ENCODE data around the gene MAML3.

The MAML3 gene

DNA sequence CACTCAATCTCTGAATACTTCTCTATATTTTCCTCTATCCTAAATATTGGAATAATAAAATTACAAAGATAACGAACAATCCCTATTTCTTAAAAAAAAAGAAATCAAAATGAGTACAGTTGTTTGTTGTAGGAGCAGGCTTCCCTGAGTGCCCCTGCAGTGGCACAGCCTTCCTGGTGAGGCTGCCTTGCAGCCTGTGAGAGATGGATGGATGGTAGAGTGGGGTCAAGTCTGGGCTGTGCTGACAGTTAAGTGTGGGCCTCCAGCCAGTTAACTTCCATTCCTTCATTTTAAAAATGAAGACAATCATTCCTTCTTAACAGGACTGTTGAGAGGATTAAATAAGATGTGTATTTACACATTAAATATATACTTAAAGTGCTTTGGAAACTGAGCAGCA, 351.5 kb downstream of the MAML3 start:
- Histone ChIP-seq H3K27me3 (ENCODE audit: insufficient read depth, low read length) (no peaks in the 10 kb centered on the region), H3K9ac (ENCODE audit: low read depth, low read length) (no peak overlapping the region), H3K36me3 (ENCODE audit: insufficient read depth, low read depth, low read length) (no peaks in the 10 kb centered on the region), H3K4me1 (ENCODE audit: insufficient read depth, low read length) (no peaks in the 10 kb centered on the region), H3K27ac (ENCODE audit: low read length) (no peak overlapping the region), H3K9me3 (ENCODE audit: insufficient read depth, low read depth, low read length) (no peaks in the 10 kb centered on the region), H3K4me3 (ENCODE audit: low read length) (no peak overlapping the region)

DNA sequence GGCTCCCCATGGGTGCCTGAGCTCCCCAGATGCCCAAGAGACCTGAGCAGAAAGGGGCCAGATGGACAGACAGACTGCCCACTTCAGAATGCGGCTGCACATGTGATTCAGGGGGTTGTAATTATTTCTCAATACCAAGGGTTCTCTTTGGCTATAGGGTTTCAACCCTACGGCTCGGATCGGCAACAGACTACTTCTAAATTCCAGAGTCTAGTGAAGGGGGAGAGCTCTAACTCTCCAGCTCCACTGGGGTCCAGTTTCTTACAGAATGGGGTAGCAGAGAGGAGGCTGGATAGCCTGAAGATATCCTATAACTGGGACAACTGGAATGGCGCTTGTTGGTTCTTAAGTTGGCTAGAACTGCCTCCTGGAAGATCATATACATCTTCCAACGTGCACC, 352.1 kb downstream of the MAML3 start:
- no peaks in the 10 kb centered on the region for H3K4me1 ChIP-seq (ENCODE audit: insufficient read depth, low read length)
- H3K27me3 ChIP-seq (ENCODE audit: insufficient read depth, low read length), result no peaks in the 10 kb centered on the region
- H3K4me3 ChIP-seq (ENCODE audit: low read length), result no peak overlapping the region
- H3K9me3 ChIP-seq (ENCODE audit: insufficient read depth, low read depth, low read length), result no peaks in the 10 kb centered on the region
- no peaks in the 10 kb centered on the region for H3K36me3 ChIP-seq (ENCODE audit: insufficient read depth, low read depth, low read length)
- H3K9ac ChIP-seq (ENCODE audit: low read depth, low read length), result no peak overlapping the region
- no peak overlapping the region for H3K27ac ChIP-seq (ENCODE audit: low read length)

DNA sequence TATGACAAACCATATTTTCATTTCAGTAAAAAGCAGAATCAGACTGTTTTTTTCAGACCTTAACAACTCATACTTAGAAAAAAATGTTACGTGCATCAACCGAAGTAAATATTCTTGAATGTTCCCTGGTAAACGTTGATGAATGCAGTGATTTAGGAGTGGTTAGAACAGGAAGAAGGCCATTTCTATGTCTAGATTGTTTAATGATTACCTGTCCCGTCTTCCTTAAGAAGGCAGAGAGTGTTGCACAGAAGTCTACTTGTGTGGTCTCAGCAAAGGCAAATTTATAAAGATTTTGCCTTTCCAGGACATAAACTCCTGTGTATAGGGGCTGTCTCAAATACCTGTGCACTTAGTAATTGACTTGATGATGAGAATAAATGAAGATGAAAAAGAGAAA, 353.9 kb downstream of the MAML3 start:
- H3K4me1 ChIP-seq (ENCODE audit: insufficient read depth, low read length), result no peaks in the 10 kb centered on the region; the same call in 1 of the 2 replicates
- H3K27me3 ChIP-seq (ENCODE audit: insufficient read depth, low read length), result no peaks in the 10 kb centered on the region

DNA sequence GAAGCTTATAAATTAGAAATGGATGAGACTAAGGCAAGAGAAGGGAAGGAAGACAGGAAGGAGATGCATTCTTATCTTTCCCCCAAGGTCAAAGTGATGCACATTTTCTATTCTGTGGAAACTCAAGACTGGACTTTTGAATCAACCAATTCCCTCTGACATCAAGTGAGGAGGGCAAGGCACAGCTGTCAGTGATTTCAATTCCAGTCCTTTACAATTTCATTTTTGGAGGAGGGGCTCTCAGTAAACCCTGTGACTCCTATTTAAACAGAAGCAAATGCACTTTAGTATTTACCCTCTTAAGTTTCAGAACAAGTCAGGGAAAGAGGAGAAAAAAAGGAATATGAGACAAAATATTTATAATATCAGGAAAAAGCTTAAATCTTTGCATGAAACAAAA, 354.4 kb downstream of the MAML3 start:
- no peak overlapping the region for H3K9ac ChIP-seq (ENCODE audit: low read depth, low read length)

More for the DNA sequence above, 353.9 kb downstream of the MAML3 start:
- Histone ChIP-seq H3K4me3 (ENCODE audit: low read length) (no peak overlapping the region), H3K27ac (ENCODE audit: low read length) (no peak overlapping the region), H3K36me3 (ENCODE audit: insufficient read depth, low read depth, low read length) (no peaks in the 10 kb centered on the region), H3K9me3 (ENCODE audit: insufficient read depth, low read depth, low read length) (no peaks in the 10 kb centered on the region), H3K9ac (ENCODE audit: low read depth, low read length) (no peak overlapping the region)

DNA sequence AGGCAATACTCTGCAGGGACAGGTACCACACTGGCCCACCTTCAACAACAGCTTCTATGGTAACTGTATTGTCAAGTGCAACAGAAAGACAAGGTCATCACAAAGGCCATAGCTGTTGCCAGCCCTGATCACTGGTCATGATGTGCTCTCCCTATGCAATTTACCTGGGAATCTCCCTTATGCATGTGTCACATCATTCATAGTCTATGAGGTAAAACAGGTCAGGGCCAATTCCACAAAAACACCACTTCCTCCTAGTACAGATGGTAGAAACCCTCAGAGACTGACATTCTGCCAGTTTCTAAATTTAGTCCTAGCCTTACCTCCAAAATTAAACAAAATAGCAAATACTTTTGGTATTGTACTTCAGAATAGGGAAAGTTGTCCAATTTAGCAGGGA, 355.5 kb downstream of the MAML3 start:
- Histone ChIP-seq H3K36me3 (ENCODE audit: insufficient read depth, low read depth, low read length) (no peaks in the 10 kb centered on the region), H3K4me3 (ENCODE audit: low read length) (no peak overlapping the region), H3K27ac (ENCODE audit: low read length) (no peak overlapping the region), H3K9me3 (ENCODE audit: insufficient read depth, low read depth, low read length) (no peaks in the 10 kb centered on the region), H3K4me1 (ENCODE audit: insufficient read depth, low read length) (no peaks in the 10 kb centered on the region; the same call in 1 of the 2 replicates), H3K27me3 (ENCODE audit: insufficient read depth, low read length) (no peaks in the 10 kb centered on the region), H3K9ac (ENCODE audit: low read depth, low read length) (no peak overlapping the region)

More for the DNA sequence above, 354.4 kb downstream of the MAML3 start:
- Histone ChIP-seq H3K4me3 (ENCODE audit: low read length) (no peak overlapping the region), H3K9me3 (ENCODE audit: insufficient read depth, low read depth, low read length) (no peaks in the 10 kb centered on the region), H3K4me1 (ENCODE audit: insufficient read depth, low read length) (no peaks in the 10 kb centered on the region; the same call in 1 of the 2 replicates), H3K27me3 (ENCODE audit: insufficient read depth, low read length) (no peaks in the 10 kb centered on the region), H3K27ac (ENCODE audit: low read length) (no peak overlapping the region), H3K36me3 (ENCODE audit: insufficient read depth, low read depth, low read length) (no peaks in the 10 kb centered on the region)

GRCh38 chr4:139797287-139797686, 356.7 kb downstream of the MAML3 start:
- no peak overlapping the region for H3K4me3 ChIP-seq (ENCODE audit: low read length)
- no peaks in the 10 kb centered on the region for H3K9me3 ChIP-seq (ENCODE audit: insufficient read depth, low read depth, low read length)
- no peak overlapping the region for H3K27ac ChIP-seq (ENCODE audit: low read length)
- H3K4me1 ChIP-seq (ENCODE audit: insufficient read depth, low read length), result no peaks in the 10 kb centered on the region; the same call in 1 of the 2 replicates
- no peaks in the 10 kb centered on the region for H3K36me3 ChIP-seq (ENCODE audit: insufficient read depth, low read depth, low read length)
- H3K27me3 ChIP-seq (ENCODE audit: insufficient read depth, low read length), result no peaks in the 10 kb centered on the region
- H3K9ac ChIP-seq (ENCODE audit: low read depth, low read length), result no peak overlapping the region

GRCh38 chr4:139795527-139796314, 358.3 kb downstream of the MAML3 start:
- H3K27ac ChIP-seq (ENCODE audit: low read length), result no peak overlapping the region
- H3K4me1 ChIP-seq (ENCODE audit: insufficient read depth, low read length), result no peaks in the 10 kb centered on the region; the same call in 1 of the 2 replicates
- H3K4me3 ChIP-seq (ENCODE audit: low read length), result no peak overlapping the region
- no peak overlapping the region for H3K9ac ChIP-seq (ENCODE audit: low read depth, low read length)
- H3K27me3 ChIP-seq (ENCODE audit: insufficient read depth, low read length), result no peaks in the 10 kb centered on the region
- no peaks in the 10 kb centered on the region for H3K36me3 ChIP-seq (ENCODE audit: insufficient read depth, low read depth, low read length)
- no peaks in the 10 kb centered on the region for H3K9me3 ChIP-seq (ENCODE audit: insufficient read depth, low read depth, low read length)

DNA sequence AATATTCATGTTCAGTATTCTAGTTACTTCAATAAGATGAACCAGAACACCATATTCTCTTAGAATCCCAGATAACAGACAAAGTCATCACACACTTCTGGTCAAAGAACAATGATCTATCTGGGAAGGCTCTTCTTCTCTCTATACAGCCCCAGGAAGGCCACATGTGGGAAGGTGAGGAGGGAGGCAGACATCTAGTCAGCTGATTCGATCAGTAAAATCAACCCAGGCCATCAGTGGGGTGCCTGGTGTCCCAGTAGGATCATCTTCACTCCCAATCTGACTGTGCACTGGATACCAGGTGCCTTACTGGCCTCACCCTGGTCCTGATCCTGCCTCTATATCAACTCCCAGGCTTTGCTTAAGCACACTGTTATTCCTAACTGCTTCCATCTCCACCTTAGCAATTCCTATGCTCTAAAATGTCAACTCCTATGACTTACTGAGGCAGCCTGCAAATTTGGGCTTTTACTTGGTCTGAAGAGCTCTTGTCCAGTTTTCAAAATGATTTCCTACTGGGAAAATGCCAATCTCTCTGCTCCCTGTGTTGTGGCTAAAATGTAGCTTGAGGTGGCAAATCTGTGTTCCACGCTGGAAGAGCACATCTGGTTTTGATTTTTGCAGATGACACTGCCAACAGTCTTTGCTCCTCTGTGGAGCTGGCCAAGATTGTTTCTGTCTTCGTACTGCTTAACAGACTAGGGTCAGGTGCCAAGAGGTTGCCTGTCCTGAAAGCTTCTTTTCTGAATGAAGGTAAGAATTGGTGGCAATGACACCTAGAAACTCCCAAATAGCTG, 359.6 kb downstream of the MAML3 start:
- H3K9me3 ChIP-seq (ENCODE audit: insufficient read depth, low read depth, low read length), result no peaks in the 10 kb centered on the region
- no peaks in the 10 kb centered on the region; the same call in 1 of the 2 replicates for H3K4me1 ChIP-seq (ENCODE audit: insufficient read depth, low read length)
- no peak overlapping the region for H3K27ac ChIP-seq (ENCODE audit: low read length)
- H3K4me3 ChIP-seq (ENCODE audit: low read length), result no peak overlapping the region
- H3K27me3 ChIP-seq (ENCODE audit: insufficient read depth, low read length), result no peaks in the 10 kb centered on the region
- H3K9ac ChIP-seq (ENCODE audit: low read depth, low read length), result no peak overlapping the region
- H3K36me3 ChIP-seq (ENCODE audit: insufficient read depth, low read depth, low read length), result no peaks in the 10 kb centered on the region

DNA sequence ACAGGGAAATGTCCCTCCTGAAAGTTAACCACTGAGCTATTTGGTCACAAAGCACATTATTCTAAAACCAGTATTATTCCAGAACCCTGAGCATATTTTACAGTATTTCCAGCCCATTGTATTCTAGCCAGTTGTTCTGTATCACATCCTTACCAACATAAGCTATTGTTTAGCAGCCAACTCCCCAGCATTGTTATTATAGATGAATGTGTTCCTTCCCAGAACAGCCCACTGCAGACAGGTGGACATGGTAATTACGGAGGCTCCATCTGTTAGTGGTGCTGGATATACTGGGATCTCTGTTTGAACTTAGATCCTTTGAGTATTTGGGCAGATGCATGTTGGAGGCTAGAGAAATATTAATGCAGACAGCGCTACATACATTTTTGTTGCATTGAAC, 362.3 kb downstream of the MAML3 start:
- Histone ChIP-seq H3K9ac (ENCODE audit: low read depth, low read length) (no peak overlapping the region), H3K27ac (ENCODE audit: low read length) (no peak overlapping the region), H3K9me3 (ENCODE audit: insufficient read depth, low read depth, low read length) (no peaks in the 10 kb centered on the region), H3K27me3 (ENCODE audit: insufficient read depth, low read length) (no peaks in the 10 kb centered on the region), H3K4me3 (ENCODE audit: low read length) (no peak overlapping the region), H3K4me1 (ENCODE audit: insufficient read depth, low read length) (peaks cover 3% of the 10 kb centered on the region; the same call in 1 of the 2 replicates), H3K36me3 (ENCODE audit: insufficient read depth, low read depth, low read length) (no peaks in the 10 kb centered on the region)

DNA sequence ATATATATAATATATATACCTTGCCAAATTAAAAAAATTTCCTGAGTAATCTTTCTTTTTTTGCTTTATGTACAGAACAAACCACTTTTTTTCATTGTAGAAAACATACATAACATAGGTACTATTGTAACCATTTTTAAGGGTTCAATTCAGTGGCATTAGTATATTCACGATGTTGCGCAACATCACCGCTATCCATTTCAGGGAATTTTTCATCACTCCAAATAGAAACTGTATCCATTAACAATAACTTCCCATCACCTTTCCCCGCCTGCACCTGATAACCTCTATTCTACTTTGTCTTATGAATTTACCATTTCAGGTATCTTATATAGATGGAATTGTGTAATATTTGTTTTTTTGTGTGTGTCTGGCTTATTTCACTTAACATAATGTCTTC, 363.7 kb downstream of the MAML3 start:
- no peaks in the 10 kb centered on the region for H3K36me3 ChIP-seq (ENCODE audit: insufficient read depth, low read depth, low read length)
- H3K27ac ChIP-seq (ENCODE audit: low read length), result no peak overlapping the region
- peaks cover 3% of the 10 kb centered on the region; the same call in 1 of the 2 replicates for H3K4me1 ChIP-seq (ENCODE audit: insufficient read depth, low read length)
- no peak overlapping the region for H3K4me3 ChIP-seq (ENCODE audit: low read length)
- no peak overlapping the region for H3K9ac ChIP-seq (ENCODE audit: low read depth, low read length)
- no peaks in the 10 kb centered on the region for H3K27me3 ChIP-seq (ENCODE audit: insufficient read depth, low read length)
- no peaks in the 10 kb centered on the region for H3K9me3 ChIP-seq (ENCODE audit: insufficient read depth, low read depth, low read length)

- no peak overlapping the region for H3K27ac ChIP-seq (ENCODE audit: low read length)
These were observed 364.8 kb downstream of the MAML3 start for GRCh38 chr4:139789096-139789654.

More at GRCh38 chr4:139789096-139789654, 364.8 kb downstream of the MAML3 start:
- Histone ChIP-seq H3K4me3 (ENCODE audit: low read length) (no peak overlapping the region), H3K27me3 (ENCODE audit: insufficient read depth, low read length) (no peaks in the 10 kb centered on the region), H3K4me1 (ENCODE audit: insufficient read depth, low read length) (peaks cover 8% of the 10 kb centered on the region; the same call in 1 of the 2 replicates), H3K9ac (ENCODE audit: low read depth, low read length) (no peak overlapping the region), H3K36me3 (ENCODE audit: insufficient read depth, low read depth, low read length) (no peaks in the 10 kb centered on the region), H3K9me3 (ENCODE audit: insufficient read depth, low read depth, low read length) (no peaks in the 10 kb centered on the region)

All from iPS-20b (cell line).